Suppressor macrophage treated with lipopolysaccharide for 1 hour (primary cell): Measurements from ENCODE around the gene NOL8.
A peak's percentile ranks its signal among the peaks of the same experiment; 100 is the strongest.

ENCODE experiments used
- DNase-seq, 3 donors: peaks; one replicate each; pipeline ENCODE4 v3.0.0-alpha.2; 2020 to 2022

NOL8 gene

DNA sequence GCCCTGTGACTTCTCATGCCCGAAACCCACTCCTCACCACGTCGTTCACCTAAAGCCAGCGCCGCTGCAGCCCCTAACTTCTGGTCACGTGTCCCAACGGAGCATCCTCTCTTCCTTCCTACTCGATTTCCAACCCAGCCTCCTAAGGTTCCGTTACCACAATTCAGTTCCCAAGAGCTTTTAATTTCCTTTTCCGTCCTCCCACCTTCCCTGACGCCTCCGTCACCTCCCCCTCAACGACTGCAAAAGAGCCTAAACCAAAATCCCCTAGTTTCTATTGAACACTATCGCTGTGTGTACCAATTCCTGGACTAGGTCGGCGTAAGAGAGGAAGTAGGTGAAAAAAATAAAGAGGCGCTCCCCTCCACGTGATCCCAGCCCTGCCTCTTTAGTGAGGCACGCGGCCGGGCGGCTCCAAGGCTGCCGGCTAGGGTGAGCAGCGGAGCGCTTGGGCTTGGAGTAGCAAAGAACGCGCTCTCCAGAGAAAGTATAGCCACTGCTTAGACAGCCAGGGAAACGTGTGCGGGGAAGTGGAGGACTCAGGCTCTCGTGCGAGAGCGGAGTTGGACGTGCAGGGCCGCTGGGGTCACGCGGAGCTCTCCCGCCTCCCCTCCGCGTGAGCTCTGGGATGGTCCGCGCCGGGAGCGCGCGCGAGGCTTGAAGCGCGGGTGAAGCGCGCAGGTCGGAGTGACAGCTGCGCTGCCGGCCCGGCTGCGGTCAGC is at the start of gene NOL8, which contains the start of gene CENPP:
NOL8 (minus strand) TSS at position 82 of the 722 bp plus-strand sequence. CDS start 1,189 bp downstream, outside the sequence.
CENPP (plus strand) TSS at position 685 of the 722 bp plus-strand sequence.
- DNase-seq, result peak; percentile 94 to 95 (median 94)

DNA sequence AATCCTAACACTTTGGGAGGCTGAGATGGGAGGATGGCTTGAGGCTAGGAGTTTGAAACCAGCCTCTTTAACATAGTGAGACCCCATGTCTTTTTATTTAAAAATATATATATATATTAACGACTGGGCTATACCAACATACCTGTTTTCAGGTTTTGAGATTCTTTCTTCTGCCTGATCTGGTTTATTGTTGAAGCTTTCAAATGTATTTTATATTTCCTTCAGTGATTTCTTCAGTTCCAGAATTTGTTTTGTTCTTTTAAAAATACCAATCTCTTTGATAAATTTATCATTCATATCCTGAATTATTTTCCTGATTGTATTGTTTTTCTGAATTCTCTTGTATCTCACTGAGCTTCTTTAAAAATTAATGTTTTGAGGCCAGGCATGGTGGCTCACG is 48.0 kb upstream of the NOL8 start:
- no peak for DNase-seq

DNA sequence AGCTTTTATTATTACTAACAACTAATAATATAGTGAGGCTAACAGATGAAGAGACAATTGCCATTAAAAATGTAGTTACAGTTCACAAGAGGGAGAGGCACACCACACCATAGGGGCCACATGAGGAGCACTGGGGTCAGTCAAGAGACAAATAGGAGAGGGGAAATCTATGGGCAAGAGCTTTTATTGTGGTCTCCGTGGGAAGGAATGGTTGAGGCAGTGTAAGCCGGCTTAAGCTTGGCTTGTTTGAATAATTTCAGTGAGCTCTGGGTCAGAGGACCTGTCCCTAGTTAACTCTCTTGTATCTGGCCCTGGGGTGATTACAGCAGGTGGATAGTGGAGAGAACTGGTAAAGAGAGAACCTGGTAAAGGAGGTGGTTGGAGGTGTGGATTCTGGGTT is 43.9 kb upstream of the NOL8 start:
- DNase-seq, result no peak

DNA sequence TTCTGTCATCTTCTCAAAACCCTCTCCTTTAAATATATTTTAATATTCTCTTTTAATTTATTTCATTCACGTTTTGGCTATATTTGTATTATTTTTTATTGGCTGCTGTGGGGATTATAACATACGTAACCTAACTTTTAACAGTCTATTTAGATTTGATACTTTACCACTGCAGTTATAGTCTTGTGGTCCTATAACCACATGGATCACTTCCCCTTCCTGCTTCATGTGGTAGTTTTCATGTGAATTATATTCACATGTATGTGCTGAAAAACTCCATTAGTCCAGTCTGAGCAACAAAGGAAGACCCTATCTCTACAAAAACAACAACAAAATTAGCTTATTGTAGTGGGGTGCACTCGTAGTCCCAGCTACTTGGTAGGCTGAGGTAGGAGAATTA is 34.9 kb upstream of the NOL8 start:
- peak in 2 of 3 donors; percentile 3 to 26 for DNase-seq

DNA sequence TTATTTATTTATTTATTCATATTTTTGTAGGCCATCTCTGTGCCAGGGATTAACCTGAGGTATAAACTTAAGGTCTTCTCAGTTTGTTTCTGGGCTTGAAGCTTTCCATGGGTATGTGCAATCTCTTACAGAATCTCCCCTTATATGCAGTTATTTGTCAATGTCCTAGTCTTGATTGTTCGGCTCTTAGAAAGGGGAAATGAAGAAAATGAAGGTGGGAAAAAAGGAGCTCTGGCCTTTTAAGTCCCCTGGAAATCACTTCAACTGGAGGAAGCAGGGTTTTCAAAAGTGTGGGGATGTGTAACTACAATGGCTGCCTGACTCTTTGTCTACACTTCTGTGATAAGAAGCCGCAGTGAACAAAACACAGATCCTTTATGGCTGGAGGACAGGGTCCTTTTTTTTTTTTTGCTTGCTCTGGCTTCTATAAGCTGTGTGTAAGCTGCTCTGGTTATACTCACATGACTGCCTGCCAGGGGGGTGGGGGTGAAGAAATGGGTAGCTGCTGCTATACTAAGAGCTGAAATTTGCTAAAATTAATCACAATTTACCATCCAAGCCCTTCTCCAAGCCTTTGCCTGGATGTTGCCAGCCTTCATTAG is 34.3 kb upstream of the NOL8 start:
- peak; percentile 13 to 23 (median 20) for DNase-seq

DNA sequence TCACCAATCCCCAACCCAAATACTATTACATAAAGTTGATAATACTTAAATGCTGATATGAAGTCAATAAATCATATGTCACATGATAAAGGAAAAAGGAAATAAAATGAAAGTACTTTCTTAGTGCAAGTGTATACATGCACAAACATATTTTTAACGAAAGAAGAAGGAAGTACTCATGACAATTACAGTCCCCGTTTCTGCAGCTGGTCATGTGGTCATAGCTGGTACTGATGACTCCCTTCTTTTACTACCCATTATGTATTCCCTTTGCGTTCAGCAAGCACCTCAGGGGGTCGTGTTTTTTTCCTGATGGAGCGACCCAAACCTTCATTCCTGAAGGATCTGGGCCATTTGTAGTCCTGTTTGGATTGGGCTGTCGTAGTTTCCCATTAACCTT is 27.9 kb upstream of the NOL8 start:
- peak; percentile 55 to 67 (median 62) for DNase-seq

DNA sequence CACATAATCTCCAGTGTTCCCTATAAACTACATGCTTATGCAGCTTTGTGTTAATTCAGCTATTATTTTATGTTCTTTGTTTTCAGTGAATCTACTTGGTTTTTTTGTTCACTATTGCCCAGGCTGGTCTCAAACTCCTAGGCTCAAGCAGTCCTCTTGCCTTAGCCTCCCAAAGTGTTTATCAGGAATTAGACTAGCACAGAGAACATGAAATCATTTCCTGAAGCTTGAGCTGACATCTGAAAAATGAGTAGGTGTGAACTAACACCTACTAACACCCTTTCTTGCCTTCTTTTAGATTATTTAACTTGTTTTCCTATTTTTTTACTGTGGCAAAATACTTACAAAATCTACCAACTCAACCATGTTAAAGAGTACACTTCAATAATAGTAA is 25.6 kb upstream of the NOL8 start:
- DNase-seq, result no peak

DNA sequence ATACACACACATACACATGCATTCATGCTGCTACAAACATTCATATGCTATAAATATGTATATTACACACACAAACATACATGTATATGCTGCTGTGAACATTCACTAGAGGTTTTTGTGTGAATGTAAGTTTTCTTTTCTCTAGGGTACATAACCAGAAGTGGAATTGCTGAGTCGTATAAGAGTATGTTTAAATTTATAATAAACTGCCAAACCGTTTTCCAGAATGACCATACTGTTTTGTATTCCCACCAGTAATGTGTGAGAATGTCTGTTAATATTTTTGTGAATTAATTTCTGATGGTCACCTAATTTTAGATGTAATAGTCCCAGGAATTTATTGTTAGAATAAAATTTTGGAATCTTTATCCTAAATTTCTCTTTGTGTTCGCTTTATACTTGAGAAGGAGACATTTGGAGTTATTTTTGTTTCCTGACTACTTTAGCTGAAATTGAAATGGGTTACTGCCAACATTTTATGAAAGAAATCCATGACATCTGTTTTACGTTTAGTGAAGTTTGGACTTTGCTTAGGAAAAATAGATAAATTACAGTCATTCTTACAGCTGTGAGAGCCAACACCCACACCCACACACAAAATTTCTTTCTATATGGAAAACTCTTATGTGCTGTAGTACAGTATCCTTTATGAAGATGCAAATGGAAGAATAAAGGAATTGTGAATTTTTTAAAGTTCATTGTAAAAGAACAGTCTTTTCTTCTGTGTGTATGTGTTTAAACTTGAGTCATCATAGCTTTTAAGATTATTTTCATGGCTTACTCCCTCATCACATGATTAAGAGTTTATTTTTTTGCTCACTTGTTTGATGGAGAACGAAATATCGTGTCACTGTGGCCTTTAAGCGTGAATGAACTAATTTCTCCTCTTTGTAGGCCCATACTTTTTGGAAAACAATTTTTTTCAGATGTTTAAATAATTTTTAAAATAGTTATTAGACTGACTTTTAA is 24.9 kb upstream of the NOL8 start:
- DNase-seq, result no peak

DNA sequence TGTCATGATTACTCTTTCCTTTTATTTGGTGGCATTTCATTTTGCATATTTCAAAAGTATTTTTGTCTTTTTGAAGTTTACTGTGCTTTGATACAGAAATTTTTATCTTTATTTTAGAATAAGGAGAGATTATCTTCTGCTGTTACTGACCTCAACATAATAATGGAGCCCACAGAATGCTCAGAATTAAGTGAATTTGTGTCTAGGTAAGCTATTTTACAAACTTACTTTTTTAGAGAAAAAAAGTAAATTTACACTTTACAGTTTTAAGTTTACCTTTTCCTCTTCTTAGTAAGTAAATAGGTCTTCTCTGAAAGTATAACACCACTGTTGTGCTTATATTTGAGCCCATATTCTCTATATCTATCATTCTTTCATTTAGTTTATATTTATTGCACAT is 20.4 kb upstream of the NOL8 start:
- no peak for DNase-seq

DNA sequence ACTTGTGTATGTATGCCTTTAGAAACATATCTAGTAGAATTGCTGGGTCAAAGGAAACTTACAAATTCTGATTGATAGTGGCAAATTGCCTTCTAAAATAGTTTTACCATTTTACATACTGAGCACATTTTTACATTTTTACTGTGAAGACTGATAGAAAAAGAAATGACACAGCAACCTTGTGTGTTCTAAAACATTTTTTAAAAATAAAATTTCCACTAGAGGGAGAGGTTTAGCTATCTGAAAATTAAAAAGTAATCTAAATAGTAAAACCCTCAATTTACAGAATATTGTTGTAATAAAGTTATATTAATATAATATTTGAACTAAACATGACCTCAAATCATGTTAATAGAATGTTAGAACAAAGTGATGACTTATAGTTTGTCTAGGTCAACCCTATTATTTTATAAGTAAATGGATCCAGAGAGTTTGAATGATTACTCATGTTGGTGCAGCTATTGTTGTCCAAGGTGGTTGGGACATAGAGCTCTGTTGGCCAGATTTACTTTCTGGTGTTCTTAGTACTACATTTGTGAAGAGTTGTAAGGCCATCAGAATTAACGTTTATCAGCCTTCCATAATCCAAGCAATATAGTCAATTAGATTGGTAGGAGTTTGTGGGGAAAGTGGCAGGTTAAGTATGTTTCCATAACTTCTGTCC is 17.8 kb upstream of the NOL8 start:
- peak in 1 of 3 donors; percentile 37 for DNase-seq

DNA sequence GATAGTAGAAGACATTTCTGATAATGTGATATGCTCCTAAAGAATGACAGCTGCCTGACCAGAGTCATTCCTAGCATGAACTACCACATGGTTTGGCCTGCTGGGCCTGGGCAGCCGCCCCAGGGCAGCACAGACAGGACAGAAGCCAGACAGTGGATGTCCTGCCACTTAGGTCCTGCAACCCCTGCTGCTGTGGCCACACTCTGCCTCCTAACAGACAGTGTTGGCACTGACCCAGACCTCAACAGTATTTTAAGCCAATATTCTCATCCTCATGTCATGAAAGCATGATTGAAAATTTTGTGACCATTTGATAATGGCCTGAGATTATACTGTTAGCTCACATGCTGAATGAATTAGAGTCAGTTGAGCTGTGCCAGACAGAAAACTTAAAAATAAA is 16.4 kb upstream of the NOL8 start:
- DNase-seq, result no peak

DNA sequence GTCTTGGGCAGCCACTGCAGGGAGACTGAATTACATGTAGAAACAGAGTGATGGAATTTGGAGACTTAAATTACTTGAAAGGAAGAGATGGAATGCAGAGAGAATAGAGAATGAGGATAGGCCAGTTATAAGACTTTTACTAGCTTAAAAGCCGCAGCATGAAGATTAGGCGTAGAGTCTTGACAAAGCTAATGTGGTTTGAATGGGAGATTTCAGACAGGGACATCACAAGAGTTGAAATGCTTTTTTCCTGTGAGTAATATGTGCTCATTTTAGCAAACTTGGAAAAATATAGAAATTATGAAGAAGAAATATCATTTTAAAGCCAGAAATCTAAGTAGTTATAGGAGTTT is 8.1 kb upstream of the NOL8 start:
- DNase-seq, result no peak

DNA sequence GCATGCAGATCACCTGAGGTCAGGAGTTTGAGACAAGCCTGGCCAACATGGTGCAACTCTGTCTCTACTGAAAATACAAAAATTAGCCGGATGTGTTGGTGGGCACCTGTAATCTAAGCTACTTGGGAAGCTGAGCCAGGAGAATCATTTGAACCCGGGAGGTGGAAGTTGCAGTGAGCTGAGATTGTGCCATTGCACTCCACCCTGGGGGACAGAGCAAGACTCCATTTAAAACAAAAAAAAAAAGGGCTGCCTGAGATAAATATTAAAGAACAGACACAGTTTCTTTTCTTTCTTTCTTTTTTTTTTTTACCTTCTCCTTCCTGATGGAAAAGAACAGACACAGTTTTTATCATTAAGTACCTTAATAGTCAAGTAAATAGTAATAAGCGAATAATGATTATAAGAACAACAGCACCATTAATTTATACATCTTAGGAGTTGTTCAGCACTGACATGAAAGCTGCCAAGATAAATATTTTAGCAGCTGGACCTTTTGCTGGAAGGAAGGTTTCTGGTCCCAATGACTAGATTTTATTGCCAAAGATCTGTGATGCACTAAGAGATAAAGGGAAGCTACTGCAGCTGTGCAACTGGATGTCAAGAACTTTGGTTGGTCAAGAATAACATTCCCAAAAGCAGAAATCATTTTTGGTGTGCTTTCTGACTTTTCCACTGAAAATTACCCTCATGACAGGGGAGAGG is 7.6 kb upstream of the NOL8 start:
- no peak for DNase-seq

DNA sequence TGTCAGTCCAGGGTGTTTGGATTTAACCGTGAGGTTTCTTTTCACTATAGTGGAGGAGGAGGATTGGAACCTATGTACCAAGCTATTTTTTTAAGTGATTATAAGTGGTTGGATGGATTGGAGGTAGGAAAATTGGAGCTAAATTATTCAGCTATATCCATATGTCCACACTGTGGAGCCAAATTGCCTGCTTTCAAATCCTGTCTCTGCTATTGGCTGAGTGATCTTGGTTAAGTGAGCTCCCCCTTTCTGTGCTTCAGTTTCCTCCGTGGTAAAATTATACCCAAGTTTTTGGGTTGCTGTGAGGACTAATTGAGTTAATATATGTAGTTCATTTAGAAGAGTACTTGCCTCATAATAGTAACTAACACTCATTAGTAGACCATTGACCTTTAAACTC is 3.1 kb upstream of the NOL8 start:
- peak; percentile 13 to 25 (median 20) for DNase-seq

DNA sequence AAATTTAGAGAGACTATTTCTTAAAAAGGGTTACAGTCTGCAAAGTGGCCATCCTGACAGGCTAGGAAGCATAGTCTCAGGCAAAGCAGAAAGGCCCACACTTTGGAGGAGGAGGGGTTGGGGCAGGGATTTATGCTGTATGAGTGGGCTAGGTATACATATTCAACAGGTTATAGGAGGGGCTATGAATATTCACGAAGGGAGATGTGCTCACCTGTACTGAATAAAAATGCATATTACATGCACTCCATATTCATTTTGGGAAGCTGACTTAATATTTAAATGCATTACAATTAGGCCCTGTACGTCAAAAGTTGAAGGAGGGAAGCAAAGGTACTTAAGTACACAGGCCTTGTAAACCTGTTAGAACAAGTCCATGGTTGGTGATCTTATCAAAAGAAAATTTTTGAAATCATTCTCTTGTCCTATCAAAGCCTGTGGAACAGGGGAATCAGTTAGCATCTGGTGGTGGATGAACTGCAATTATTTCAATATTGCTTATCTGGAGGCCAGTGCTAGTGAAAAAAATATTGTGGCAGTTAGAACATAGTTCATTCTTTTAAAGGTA is 2.2 kb upstream of the NOL8 start:
- DNase-seq, result no peak

DNA sequence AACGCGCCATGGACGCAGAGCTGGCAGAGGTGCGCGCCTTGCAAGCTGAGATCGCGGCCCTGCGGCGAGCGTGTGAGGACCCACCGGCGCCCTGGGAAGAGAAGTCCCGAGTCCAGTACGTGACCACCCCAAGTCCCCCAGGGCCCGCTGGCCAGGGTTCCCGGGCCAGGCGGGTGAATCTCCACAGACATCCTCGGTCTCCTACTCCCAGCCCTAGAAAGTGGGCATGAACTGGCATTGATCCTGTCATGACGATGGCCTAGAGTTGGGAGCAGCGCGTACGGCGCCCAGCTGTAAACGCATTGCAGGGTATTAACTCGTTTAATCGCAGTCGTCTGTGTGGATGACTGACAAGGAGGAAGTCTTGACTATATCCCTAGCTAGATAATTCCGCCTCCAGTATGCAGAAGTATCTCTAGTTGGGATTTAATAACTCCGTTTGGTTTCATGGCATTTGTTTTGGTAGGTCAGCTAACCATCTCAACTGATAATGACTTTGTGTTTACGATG is 896 bp upstream of the NOL8 start:
- peak; percentile 48 to 60 (median 51) for DNase-seq

DNA sequence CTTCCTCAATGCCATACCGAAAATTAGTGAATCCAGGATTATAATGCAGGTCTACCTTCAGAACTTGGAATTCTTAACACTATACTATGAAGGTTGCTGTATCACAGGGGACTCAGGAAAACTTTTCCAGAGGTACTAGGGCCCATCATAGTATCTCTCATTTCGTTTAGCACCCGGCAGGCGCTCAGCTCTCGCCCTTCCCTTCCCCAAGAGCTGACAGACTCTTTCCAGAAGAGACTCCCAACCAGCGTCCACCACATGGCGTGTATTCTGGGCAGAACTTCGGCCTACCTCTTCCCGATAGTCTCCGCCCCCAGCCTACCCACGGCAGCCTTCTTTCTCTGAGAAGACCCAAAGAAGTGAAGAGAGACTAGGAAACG is 271 bp downstream of the NOL8 start:
- no peak for DNase-seq

DNA sequence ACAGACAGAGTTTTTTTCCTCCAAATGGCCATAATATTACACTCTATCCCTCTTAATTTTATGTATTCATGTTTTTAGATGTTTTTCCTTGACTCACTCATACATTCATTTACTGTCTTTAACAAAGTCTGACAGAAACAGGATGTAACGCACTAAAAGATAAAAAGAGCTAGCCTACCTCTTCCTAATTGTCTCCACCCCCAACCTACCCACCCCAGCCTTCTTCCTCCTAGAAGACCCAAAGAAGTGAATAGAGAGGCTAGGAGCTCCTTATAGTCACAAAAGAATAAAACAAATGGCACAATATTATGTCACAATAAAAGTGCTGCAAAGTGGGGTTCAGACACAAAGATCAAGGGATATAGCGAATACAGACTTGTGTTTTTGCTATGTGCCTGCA is 719 bp downstream of the NOL8 start:
- peak in 2 of 3 donors; percentile 11 to 16 for DNase-seq

DNA sequence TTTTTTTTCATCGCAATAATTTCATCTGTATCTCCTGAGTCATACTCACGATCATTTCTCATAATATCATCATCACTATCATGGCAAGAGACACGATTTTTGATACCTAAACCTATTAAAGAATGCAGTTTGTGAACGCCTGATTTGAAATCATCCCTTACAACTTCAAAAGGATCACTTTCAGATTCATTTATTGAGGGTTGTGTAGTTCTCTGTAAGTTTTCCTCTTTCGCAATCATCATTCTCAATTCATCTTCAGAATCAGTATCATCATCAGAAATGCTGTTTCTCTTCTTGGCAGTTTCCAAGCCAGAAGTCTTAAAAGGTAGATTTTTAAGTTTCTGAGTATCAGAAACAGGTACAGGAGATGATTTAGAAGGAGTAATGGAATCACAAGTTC is 9.7 kb downstream of the NOL8 start:
- no peak for DNase-seq

DNA sequence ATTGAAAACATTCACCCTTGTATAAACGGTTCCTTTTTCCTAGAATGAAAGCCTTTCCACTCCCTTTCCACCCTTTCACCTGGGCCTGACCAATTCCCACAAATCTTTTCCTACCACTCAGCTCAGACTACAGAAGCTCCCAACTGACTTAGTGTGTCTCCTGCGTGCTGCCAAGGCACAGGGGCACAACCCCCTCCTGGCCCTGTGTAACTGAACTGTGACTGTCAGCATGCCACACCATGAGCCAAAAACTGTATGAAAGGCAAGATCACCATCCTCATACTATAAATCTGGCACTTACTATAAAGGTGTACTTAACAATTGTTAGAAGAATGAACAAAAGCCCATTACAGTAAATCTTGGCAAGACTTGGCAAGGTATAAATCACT is 11.5 kb downstream of the NOL8 start:
- DNase-seq, result no peak

DNA sequence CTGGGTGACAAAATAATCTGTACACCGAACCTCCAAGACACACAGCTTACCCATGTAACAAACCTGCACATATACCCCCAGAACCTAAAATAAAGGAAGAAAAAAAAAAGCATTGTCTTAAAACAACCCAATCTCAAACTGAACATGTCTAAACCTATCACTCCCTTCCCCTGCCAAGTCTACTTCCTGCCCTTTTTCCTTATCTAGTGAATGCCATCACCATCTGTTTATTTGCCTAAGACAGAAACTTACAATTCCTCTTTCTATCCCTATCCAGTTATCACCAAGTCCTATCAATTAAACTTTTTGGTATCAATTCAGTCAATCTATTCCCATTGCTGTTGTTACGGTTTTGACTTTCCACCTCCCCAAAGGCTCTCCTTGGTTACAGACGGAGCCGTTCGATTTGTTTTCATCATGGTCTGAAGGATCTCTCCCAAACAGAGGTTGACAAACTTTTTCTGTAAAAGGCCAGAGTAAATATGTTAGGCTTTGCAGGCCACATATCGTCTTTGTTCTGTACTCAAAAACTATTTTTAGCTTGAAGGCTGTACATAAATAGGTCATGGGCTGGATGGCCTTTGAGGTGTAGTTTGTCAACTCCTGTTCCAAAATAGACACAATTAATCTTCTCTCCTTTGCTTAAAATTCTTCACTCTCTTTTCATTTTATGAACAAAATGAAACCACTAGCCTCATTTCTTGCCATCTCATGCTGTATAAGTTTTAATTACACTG is 12.1 kb downstream of the NOL8 start:
- DNase-seq, result no peak
